Activated CD8-positive, alpha-beta memory T cell treated with anti-CD3 and anti-CD28 coated beads for 1 hour (primary cell): ENCODE data around the gene CELA2B.
"Not testable (repeated sequence)": the region's sequence is repeated elsewhere in the genome, so short reads cannot be mapped to it uniquely, and the experiment has no call there.

ENCODE experiments used
- DNase-seq, 2 donors: peaks; one replicate each; pipeline ENCODE4 v3.0.0-alpha.2; 2020; ENCODE audit warnings: low read depth in 1 of 2; ENCODE audit errors: extremely low read depth in 1 of 2

Gene CELA2B

DNA sequence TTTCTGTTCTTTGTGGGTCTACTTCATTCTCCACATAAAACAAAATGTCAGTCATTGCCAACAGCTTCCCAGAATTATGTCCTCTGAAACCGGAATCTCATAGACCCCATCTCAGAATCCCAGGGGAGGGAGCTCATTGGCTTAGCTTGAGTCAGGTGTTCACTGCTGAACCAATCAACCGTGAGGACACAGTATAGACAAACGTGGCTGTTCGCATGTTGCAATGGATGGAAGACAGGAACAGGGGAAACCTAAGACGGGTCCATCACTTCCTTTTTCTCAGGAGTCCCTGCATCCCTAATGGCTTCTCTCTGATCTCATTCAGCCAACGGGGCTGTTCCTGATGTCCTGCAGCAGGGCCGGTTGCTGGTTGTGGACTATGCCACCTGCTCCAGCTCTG, 10.2 kb upstream of the CELA2B start:
- no peak for DNase-seq

DNA sequence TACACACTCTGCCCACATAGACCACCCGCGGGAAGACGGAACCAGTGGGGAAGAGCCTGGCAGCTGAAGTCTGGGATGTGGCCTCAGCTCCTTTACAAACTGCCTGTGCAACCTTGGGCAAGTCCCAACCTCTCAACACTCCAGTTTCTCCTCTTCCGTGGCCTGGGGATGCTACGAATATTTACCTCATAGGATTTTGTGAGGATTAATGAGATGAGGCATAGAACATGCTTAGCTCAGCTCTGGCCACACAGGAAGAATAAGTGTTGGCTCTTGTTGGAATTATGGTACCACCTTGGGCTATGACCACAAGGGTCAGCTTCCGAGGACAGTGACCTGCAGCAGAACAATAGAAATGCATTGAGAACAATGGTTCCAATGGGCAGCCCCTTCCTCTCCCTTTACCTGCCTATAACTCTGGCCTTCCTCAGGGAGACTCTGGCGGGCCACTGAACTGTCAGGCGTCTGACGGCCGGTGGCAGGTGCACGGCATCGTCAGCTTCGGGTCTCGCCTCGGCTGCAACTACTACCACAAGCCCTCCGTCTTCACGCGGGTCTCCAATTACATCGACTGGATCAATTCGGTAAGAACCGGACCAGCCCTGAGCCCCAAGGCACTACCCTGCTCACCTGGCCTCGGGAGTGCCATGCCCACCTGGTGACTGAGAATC, 8.8 kb upstream of the CELA2B start:
- DNase-seq, result not testable (repeated sequence)

DNA sequence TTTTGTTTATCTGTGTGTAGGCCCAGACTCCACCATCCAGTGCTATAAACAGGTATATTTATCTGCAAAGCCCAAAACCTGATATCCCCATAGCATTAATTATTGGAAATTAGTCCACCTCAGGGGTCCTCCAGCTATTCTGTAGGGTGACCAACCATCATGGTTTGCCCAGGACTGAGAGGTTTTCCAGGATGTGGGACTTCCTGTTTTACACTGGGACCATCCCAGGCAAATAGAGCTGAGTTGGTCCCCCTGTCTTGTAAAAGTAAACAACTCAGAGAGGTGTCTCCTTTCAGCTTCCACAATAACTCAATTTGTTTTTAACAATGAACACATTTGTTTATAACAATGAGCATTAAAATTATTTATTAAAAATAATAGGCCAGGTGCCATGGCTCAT, 7.8 kb upstream of the CELA2B start:
- no peak for DNase-seq

DNA sequence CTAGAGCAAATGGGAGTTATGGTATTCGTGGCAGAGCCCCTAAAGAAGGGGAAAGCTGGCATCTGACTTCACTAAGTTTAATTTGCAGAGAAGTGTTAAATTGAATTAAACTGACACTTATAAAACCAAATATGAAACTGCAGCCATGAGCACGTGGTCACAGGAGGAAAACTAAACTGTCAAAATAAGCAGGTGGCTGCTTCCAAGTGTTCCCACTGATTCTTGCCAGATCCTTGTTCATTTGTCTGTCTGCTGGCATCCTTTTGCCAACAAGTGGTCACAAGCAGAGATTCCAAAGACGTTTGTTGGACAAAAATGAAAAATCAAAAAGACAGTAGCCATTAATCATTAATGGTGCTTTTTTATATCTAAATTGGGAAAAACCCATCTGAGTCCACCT, 6.5 kb upstream of the CELA2B start:
- DNase-seq, result no peak

DNA sequence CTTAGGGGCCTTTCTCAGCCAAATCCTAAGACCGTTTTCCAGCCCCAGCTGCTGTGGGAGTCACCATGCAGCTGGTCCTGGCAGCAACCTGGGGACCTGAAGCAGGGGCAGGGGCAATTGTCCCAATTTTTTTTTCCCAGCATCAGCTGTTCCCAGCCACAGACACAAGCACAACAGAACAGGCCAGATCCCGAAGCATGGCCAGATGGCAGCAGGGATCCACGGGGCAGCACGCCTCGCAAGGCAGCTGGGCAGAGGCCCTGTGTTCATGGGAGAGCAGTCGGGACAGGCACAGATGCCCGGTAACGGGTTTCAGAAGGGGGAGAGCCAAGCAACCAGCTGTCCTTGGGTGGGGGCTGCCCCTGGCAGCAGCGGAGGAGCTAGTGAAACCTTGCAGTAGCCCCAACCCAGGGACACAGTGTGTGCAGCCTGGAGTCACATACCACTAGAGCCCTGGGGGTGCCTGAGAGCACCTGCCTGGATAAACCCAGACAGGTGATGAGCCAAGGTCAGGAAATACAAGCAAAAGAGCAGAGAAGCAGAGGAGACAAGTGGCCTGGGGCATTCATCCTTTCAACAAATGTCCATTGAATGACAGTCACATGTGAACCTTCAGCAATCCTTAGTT, 6.0 kb upstream of the CELA2B start:
- not testable (repeated sequence) for DNase-seq

DNA sequence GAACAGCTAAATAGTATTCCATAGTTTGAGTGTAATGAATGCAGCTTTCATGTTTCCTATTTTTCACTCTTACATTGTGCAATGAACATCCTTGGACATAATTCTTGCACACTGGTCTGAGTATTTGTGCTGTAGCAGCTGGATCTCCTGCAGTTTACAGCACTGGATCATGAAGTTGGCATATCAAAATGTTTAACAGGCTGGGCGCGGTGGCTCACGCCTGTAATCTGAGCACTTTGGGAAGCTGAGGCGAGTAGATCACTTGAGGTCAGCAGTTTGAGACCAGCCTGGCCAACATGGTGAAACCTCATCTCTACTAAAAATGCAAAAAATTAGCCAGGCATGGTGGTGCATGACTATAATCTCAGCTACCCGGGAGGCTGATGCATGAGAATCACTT, 4.8 kb upstream of the CELA2B start:
- not testable (repeated sequence) for DNase-seq

DNA sequence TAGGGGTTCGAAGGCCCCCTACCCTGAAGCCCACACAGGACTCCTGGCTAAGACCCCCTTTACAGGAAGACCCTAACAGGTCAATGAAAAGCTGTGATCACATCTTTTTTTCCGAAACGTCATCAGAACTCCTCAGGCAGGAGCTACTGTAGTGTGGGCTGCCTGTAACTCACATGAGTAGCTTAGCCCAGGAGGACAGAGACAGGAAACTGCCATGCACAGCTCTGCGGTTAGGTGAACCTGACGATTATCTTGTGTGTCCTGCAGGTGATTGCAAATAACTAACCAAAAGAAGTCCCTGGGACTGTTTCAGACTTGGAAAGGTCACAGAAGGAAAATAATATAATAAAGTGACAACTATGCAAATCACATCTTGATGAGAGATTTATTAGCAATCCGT, 4.2 kb upstream of the CELA2B start:
- not testable (repeated sequence) for DNase-seq

DNA sequence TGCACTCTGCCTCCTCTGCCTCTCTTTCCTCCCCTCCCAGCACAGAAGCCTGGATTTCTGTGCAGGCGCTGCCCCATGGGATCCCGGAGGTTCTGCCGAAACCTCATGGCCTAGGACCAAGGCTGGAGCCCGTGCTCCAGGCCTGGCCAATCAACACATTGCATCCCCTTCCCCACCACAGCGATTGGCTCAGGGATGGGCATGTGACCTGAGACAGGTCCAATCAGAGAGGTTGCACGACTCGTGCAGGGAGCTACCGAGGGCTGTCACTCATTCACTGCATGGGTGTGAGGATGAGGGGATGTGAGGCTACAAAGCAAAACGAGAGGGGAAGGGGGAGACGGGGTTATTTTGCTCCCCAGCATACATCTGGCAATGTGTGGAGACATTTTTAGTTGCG, 3.3 kb upstream of the CELA2B start:
- no peak for DNase-seq

DNA sequence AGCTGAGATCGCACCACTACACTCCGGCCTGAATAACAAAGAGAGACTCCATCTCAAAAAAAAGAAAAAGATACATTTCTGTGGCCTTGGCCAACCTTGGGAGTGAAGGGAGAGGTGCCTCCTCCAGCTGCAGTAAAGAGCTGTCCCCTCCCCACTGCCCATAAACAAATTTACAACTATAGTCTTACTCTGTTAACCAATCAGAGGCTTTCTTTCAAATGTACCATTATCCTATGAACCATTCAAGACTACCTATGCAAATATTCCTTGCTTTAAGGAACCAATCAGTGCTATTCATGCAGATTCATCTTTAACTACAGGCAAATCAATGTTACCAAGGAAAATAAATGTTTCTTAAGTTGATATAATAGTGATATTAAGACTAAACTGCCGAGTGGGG, 1.0 kb downstream of the CELA2B start:
- no peak for DNase-seq

DNA sequence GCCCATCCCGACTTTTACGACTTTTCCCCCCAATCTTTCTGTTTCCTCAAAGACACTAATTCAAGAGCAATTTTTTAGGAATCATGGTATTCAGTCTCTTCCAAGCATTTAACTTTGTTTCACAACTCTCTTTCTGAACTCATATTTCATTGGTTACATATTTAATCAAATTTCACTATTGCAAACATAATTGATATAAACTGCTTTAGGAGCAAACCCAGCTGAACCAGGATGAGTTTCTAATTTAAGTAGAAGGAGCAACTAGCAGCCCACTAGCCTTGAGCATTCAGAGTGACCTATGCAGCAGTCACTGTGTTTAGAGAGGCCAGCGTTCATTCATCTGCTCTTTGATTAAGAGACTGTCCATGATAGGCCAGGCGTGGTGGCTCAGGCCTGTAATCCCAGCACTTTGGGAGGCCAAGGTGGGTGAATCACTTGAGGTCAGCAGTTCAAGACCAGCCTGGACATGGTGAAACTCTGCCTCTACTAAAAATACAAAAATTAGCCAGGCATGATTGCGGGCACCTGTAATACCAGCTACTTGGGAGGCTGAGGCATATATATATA, 1.8 kb downstream of the CELA2B start:
- no peak for DNase-seq

DNA sequence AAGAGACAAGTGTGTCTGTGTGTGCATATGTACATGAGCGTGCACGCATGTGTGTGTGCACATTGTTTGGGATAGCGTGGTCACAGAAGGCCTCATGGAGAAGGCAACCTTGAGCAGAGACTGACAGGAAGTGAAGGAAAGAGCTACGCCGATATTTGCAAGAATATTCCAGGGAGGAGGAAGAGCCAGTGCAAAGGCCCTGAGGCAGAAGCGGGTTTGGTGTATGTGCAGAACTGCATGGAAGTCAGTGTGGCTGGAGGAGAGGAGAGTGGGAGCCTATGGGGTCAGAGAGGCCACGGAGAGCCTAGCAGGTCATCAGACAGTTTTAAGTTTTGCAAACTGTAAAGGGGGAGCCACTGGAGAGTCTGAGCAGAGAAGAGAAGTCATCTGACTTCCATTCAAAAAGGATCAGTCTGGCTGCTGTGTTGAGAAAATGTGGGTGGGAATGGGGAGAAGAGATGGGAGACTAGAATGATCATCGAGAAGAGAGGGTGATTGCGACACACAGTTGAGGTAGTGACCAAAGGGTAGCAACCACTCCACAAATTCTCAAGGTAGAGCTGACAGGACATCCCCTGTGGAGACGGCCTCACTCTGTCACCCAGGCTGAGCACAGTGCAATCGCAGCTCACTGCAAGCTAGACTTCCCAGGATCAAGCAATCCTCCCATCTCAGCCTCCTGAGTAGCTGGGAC, 3.9 kb downstream of the CELA2B start:
- DNase-seq, result no peak

DNA sequence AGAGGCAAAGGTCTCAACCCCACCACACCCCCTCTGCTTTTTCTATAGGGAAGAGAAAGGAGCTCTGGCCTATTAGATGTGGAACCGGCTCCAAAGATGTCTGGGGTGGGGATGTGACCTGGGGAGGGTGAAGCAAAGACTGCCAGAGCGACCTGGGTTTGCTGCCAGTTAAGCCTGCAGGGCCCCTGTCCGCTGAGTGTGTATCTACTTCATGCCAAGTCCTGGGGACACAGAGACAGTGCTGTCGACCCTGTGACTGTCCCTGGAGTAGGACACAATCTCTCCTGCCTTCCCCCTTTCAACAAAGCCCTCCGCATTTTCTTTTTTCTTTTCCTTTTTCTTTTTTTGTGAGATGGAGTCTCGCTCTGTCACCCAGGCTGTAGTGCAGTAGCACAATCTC, 6.6 kb downstream of the CELA2B start:
- DNase-seq, result not testable (repeated sequence)

DNA sequence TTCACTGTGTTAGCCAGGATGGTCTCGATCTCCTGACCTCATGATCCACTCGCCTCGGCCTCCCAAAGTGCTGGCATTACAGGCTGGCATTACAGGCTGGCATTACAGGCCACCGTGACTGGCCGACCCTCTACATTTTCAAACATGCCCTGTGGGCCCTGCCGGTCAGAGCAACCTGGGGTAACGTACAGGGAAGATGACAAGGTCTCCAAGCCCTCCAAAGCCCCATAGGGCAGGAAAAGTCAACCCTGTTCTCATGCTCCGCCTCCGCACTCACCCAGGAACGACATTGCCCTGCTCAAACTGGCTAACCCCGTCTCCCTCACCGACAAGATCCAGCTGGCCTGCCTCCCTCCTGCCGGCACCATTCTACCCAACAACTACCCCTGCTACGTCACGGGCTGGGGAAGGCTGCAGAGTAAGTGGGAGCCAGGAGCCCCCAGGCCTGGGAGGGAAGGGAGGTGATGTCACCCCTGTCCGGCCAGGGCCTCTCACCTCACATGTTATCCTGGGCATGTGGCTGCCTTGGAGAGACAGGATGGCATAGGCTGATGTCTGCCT, 7.2 kb downstream of the CELA2B start:
- DNase-seq, result not testable (repeated sequence)

DNA sequence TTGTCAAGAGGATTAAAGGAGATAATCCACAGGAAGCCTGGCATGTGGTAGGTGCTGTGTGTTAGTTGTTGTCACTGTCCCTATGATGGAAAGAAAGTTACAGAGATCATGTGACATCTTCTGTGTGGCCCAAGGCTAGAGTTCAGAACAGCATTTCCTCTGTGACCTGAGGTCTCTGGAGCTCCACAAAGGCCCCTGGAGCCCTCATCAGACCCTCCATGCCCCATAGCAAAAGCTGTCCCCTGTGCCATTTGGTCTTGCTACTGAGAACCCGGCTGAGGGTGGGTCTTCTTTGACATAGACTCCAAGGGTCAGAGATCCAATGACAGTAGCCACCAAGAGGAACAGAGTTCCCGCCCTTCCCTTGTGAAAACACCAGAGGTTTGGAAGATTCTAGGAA, 8.1 kb downstream of the CELA2B start:
- no peak for DNase-seq

DNA sequence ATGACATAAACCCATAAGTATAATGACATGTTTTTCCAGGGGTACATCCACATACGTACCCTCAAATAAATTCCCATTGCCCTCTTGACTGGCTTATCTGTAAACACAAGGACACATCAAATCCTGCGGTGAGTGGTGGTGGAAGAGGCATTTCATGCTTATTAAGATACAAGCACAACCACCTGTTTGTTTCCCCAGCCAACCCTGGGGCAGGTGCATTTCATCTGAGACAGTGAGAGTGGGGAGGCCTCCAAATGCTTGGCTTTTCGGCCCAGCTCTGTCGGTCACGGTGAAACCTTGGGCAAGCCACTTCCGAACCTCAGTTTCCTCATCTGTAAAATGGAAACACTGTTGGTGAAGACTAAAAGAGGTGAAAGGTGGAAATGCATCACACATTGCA, 8.5 kb downstream of the CELA2B start:
- DNase-seq, result not testable (repeated sequence)

DNA sequence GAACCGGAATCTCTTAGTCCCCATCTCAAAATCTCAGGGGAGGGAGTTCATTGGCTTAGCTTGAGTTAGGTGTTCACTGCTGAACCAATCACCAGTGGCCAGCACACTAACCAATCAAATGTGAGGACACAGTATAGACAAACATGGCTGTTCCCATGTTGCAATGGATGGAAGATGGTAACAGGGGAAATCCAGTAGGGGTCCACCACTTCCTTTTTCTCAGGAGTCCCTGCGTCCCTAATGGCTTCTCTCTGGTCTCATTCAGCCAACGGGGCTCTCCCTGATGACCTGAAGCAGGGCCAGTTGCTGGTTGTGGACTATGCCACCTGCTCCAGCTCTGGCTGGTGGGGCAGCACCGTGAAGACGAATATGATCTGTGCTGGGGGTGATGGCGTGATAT, 9.7 kb downstream of the CELA2B start:
- DNase-seq, result no peak

DNA sequence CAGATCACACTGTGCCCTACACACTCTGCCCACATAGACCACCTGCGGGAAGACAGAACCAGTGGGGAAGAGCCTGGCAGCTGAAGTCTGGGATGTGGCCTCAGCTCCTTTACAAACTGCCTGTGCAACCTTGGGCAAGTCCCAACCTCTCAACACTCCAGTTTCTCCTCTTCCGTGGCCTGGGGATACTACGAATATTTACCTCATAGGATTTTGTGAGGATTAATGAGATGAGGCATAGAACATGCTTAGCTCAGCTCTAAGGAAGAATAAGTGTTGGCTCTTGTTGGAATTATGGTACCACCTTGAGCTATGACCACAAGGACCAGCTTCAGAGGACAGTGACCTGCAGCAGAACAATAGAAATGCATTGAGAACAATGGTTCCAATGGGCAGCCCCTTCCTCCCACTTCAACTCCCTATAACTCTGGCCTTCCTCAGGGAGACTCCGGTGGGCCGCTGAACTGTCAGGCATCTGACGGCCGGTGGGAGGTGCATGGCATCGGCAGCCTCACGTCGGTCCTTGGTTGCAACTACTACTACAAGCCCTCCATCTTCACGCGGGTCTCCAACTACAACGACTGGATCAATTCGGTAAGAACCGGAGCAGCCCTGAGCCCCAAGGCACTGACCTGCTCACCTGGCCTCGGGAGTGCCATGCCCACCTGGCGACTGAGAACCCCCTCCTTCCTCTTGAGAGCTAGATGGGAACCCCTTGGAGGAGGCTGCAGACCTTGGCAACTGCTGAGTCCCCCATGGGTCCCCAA, 11.1 kb downstream of the CELA2B start:
- DNase-seq, result not testable (repeated sequence)

DNA sequence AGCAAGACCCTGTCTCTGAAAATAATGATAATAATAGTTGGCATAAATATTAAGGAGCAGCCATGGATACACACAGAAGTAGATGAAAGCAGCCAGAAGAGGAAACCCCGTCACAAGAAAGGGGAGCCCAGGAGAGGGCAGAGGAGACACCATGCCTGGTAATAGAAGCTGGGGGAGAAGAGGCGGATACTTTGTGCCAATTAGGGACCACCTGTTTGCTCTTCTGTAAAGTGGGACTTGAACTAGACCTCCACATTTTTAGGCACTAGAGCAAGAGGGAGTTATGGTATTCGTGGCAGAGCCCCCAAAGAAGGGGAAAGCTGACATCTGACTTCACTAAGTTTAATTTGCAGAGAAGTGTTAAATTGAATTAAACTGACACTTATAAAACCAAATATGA, 12.5 kb downstream of the CELA2B start:
- no peak for DNase-seq

DNA sequence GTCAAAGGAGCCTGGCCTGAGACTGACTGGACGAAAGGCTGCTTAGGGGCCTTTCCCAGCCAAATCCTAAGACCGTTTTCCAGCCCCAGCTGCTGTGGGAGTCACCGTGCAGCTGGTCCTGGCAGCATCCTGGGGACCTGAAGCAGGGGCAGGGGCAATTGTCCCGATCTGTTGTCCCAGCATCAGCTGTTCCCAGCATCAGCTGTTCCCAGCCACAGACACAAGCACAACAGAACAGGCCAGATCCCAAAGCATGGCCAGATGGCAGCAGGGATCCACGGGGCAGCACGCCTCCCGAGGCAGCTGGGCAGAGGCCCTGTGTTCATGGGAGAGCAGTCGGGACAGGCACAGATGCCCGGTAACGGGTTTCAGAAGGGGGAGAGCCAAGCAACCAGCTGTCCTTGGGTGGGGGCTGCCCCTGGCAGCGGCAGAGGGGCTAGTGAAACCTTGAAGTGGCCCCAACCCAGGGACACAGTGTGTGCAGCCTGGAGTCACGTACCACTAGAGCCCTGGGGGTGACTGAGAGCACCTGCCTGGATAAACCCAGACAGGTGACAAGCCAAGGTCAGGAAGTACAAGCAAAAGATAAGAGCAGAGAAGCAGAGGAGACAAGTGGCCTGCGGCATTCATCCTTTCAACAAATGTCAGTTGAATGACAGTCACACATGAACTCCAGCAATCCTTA, 13.3 kb downstream of the CELA2B start:
- DNase-seq, result no peak

DNA sequence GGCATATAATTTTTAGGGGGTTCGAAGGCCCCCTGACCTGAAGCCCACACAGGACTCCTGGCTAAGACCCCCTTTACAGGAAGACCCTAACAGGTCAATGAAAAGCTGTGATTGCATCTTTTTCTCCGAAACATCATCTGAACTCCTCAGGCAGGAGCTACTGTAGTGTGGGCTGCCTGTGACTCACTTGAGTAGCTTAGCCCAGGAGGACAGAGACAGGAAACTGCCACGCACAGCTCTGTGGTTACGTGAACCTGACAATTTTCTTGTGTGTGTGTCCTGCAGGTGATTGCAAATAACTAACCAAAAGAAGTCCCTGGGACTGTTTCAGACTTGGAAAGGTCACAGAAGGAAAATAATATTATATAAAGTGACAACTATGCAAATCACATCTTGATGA, 15.1 kb downstream of the CELA2B start:
- DNase-seq, result not testable (repeated sequence)
